Epithelial cell of esophagus (primary cell): Measurements from ENCODE around the gene METTL25.
A peak's percentile ranks its signal among the peaks of the same experiment; 100 is the strongest.

Experiments used
- DNase-seq: peaks from one replicate; pipeline ENCODE4 v3.0.0; 2010; ENCODE audit warnings: low read depth
- H3K4me3 ChIP-seq: 2 replicates; pipeline ENCODE4 v1.5.1; 2011; ENCODE audit warnings: mild to moderate bottlenecking, low read length, control low read depth
- CTCF ChIP-seq: IDR thresholded peaks from 2 replicates; pipeline ENCODE4 v1.5.1; 2011; ENCODE audit warnings: low read depth, mild to moderate bottlenecking, low read length, control low read depth, inconsistent platforms; ENCODE audit not compliant: insufficient read depth; ENCODE audit errors: missing control alignments

The METTL25 gene

GRCh38 chr12:82361461-82361915, 3.2 kb downstream of the METTL25 start:
- no peak for DNase-seq
- TF ChIP-seq CTCF = no peak
- no peak overlapping the region for H3K4me3 ChIP-seq

DNA sequence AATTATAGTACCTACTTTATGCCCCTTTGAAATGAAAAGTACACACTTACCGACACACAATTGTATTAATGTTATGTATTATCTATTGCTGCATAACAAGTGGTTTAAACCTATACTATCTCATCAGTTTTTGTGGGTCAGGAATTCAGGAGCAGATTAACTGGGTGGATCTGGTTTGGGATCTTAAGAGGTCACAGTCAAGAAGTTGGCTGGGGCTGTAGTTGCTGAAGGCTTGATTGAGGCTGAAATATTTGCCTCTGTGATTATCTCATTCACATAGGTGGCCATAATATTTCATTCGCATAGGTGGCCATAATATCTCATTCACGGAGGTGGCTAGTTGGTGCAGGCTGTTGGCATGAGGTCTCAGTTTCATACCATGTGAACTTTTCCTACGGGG, 5.7 kb downstream of the METTL25 start:
- no peak for TF ChIP-seq CTCF
- H3K4me3 ChIP-seq = no peak overlapping the region
- DNase-seq = no peak

- DNase-seq = no peak
- TF ChIP-seq CTCF = no peak
These were observed 7.9 kb downstream of the METTL25 start for GRCh38 chr12:82366197-82366596.

DNA sequence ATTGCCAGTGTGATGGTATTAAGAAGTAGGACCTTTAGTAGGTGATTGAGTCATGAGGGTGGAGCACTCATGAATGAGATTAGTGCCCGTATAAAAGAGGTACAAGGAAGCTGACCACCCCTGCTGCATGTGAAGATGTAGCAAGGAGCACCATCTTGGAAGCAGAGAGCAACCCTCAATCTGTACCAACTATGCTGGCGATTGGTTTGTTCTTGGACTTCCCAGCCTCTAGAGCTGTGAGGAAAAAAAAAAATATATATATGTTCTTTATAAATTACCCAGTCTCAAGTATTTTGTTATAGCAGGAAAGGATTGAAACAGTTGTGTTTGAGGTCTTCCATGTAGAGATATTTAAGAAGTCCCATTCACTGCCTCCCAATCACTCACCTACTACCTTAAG, 16.9 kb downstream of the METTL25 start:
- no peak for TF ChIP-seq CTCF
- no peak for DNase-seq
- H3K4me3 ChIP-seq = no peak overlapping the region

More at GRCh38 chr12:82366197-82366596, 7.9 kb downstream of the METTL25 start:
- H3K4me3 ChIP-seq = no peak overlapping the region

DNA sequence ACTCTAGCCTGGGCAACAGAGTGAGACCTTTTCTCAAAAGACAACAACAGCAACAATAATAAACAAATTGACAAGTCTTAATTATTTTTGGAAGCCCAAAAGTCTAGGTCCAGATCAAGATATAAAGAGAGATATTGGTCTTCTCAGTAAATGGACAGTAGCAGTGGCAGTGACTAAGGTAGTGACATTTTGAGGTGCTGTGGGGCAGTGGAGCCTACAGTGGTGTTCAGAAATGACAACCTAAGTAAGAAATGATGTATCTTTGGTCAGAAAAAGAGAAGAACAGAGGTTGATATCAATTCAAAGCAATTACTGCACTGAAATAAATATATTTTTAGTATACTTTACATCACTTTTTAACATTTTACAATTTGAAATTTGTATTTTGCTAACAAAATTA, 20.7 kb downstream of the METTL25 start:
- no peak overlapping the region for H3K4me3 ChIP-seq
- TF ChIP-seq CTCF = no peak
- no peak for DNase-seq

DNA sequence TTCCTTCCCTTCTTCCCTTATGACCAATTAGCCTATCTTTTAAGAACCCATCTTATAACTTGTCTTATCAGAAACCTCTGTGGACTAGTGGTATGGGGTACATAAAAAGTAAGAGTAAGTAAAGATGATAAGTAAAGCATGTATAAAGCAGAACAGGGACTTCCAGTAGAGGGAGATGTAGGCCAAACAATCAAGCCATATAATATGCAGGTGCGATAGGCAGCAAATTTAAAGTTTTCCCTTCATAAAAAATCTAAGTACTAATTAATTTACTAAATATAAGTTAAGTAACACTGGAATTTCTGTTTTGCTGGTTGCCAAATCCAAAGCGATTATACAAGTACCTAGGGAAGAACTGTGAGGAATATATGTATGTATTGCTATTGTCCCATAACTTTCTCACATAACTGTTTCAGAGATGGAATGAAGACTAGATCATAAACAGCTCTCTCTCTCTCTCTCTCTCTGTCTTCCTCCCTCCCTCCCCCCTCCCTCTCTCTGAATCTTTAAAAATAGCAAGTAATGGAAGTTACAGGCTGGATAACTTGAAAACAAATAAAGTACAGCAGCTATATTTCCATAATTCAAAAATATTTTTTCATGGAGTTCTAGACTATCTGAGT, 25.7 kb downstream of the METTL25 start:
- no peak overlapping the region for H3K4me3 ChIP-seq
- DNase-seq = peak; percentile 55
- peak; percentile 63 for TF ChIP-seq CTCF

- TF ChIP-seq CTCF = no peak
- H3K4me3 ChIP-seq = no peak overlapping the region
These were observed 40.5 kb downstream of the METTL25 start for GRCh38 chr12:82398879-82399278.

More at GRCh38 chr12:82398879-82399278, 40.5 kb downstream of the METTL25 start:
- no peak for DNase-seq
